Stimulated activated naive CD8-positive, alpha-beta T cell treated with anti-CD3 and anti-CD28 coated beads, Interleukin-15, amount 100 ng/mL, for 72 hours (primary cell): Measurements from ENCODE around the gene VGLL4.
"Not testable (repeated sequence)": the region's sequence is repeated elsewhere in the genome, so short reads cannot be mapped to it uniquely, and the experiment has no call there.

ENCODE experiments used
- ATAC-seq: fragments of 150-1000 bp; cut with Tn5 transposase; 2 replicates; pipeline ENCODE4 v1.10.0; 2021; ENCODE audit warnings: mild to moderate bottlenecking, moderate library complexity
- DNase-seq, 2 donors: peaks; one replicate each; pipeline ENCODE4 v3.0.0; 2021 to 2022
- H3K27ac Mint-ChIP-seq, 2 donors: one replicate each; pipeline ENCODE4 v1.8.0; 2022; ENCODE audit warnings: mild to moderate bottlenecking in 2 of 2, mixed read lengths in 2 of 2, moderate library complexity in 2 of 2
- H3K27me3 Mint-ChIP-seq: one replicate; pipeline ENCODE4 v1.8.0; 2022; ENCODE audit warnings: mixed read lengths
- H3K4me1 Mint-ChIP-seq: one replicate; pipeline ENCODE4 v1.8.0; 2022; ENCODE audit warnings: mild to moderate bottlenecking, mixed read lengths
- H3K4me3 Mint-ChIP-seq, 2 donors: one replicate each; pipeline ENCODE4 v1.8.0; 2022; ENCODE audit warnings: mild to moderate bottlenecking in 2 of 2, mixed read lengths in 2 of 2, moderate library complexity in 1 of 2
- H3K9me3 Mint-ChIP-seq, 2 donors: one replicate each; pipeline ENCODE4 v1.8.0; 2022; ENCODE audit warnings: mixed read lengths in 2 of 2

Gene VGLL4

GRCh38 chr3:11578169-11578568 is 65.5 kb downstream of the VGLL4 start:
- Mint-ChIP-seq H3K9me3 (no peaks in the 10 kb centered on the region), H3K4me1 (peaks cover 32% of the 10 kb centered on the region), H3K27ac (peak overlapping the region in 1 of 2 donors; percentile 91), H3K4me3 (no peak overlapping the region), H3K27me3 (no peaks in the 10 kb centered on the region)
- DNase-seq (no peak), ATAC-seq (no peak)

- H3K4me1 Mint-ChIP-seq = peaks cover 21% of the 10 kb centered on the region
- no peaks in the 10 kb centered on the region for H3K9me3 Mint-ChIP-seq
- H3K4me3 Mint-ChIP-seq = no peak overlapping the region
- no peak overlapping the region for H3K27ac Mint-ChIP-seq
- DNase-seq (no peak), ATAC-seq (no peak)
- no peaks in the 10 kb centered on the region for H3K27me3 Mint-ChIP-seq
Measured at GRCh38 chr3:11576453-11576852, 67.3 kb downstream of the VGLL4 start.

- peaks cover 18% of the 10 kb centered on the region for H3K4me1 Mint-ChIP-seq
- ATAC-seq = no peak
- H3K27ac Mint-ChIP-seq = peak overlapping the region in 1 of 2 donors; percentile 19
- no peak for DNase-seq
- no peak overlapping the region for H3K4me3 Mint-ChIP-seq
- H3K9me3 Mint-ChIP-seq = no peaks in the 10 kb centered on the region
- H3K27me3 Mint-ChIP-seq = no peaks in the 10 kb centered on the region
Measured at GRCh38 chr3:11575677-11576076, 68.0 kb downstream of the VGLL4 start.

- DNase-seq (no peak), ATAC-seq (no peak)
- peaks cover 21% of the 10 kb centered on the region for H3K4me1 Mint-ChIP-seq
- H3K27ac Mint-ChIP-seq = no peak overlapping the region
- H3K27me3 Mint-ChIP-seq = no peaks in the 10 kb centered on the region
- H3K4me3 Mint-ChIP-seq = no peak overlapping the region
- H3K9me3 Mint-ChIP-seq = no peaks in the 10 kb centered on the region
Measured at GRCh38 chr3:11574981-11575669, 68.6 kb downstream of the VGLL4 start.

- not testable (repeated sequence) for H3K4me3 Mint-ChIP-seq, DNase-seq, ATAC-seq, H3K27me3 Mint-ChIP-seq, H3K9me3 Mint-ChIP-seq
- H3K4me1 Mint-ChIP-seq = peaks cover 34% of the 10 kb centered on the region
- H3K27ac Mint-ChIP-seq = peak overlapping the region in 1 of 2 donors; percentile 68
Measured at GRCh38 chr3:11572660-11573059, 71.1 kb downstream of the VGLL4 start.

GRCh38 chr3:11570789-11571495 is 72.8 kb downstream of the VGLL4 start:
- no peaks in the 10 kb centered on the region for H3K9me3 Mint-ChIP-seq
- H3K4me1 Mint-ChIP-seq = peaks cover 35% of the 10 kb centered on the region
- H3K27ac Mint-ChIP-seq = peak overlapping the region in 1 of 2 donors; percentile 65
- no peak for ATAC-seq
- no peaks in the 10 kb centered on the region for H3K27me3 Mint-ChIP-seq
- no peak overlapping the region for H3K4me3 Mint-ChIP-seq
- no peak for DNase-seq

- Mint-ChIP-seq H3K27me3 (no peaks in the 10 kb centered on the region), H3K4me3 (no peak overlapping the region), H3K4me1 (peaks cover 35% of the 10 kb centered on the region), H3K9me3 (no peaks in the 10 kb centered on the region), H3K27ac (peak overlapping the region; percentile 39 to 53)
- ATAC-seq (no peak), DNase-seq (no peak)
Measured at GRCh38 chr3:11570251-11570650, 73.5 kb downstream of the VGLL4 start.

GRCh38 chr3:11569156-11569741 is 74.5 kb downstream of the VGLL4 start:
- Mint-ChIP-seq H3K27me3 (no peaks in the 10 kb centered on the region), H3K4me1 (peaks cover 35% of the 10 kb centered on the region), H3K9me3 (no peaks in the 10 kb centered on the region), H3K4me3 (no peak overlapping the region), H3K27ac (peak overlapping the region in 1 of 2 donors; percentile 79)
- DNase-seq (no peak), ATAC-seq (no peak)

GRCh38 chr3:11568503-11569155 is 75.1 kb downstream of the VGLL4 start:
- DNase-seq = no peak
- no peak for ATAC-seq
- H3K9me3 Mint-ChIP-seq = no peaks in the 10 kb centered on the region
- H3K4me3 Mint-ChIP-seq = no peak overlapping the region
- no peaks in the 10 kb centered on the region for H3K27me3 Mint-ChIP-seq
- peak overlapping the region; percentile 4 to 89 for H3K27ac Mint-ChIP-seq
- peaks cover 35% of the 10 kb centered on the region for H3K4me1 Mint-ChIP-seq

GRCh38 chr3:11567516-11568467 is 75.9 kb downstream of the VGLL4 start:
- peak overlapping the region; percentile 4 to 89 for H3K27ac Mint-ChIP-seq
- no peaks in the 10 kb centered on the region for H3K27me3 Mint-ChIP-seq
- DNase-seq (no peak), ATAC-seq (no peak)
- peaks cover 35% of the 10 kb centered on the region for H3K4me1 Mint-ChIP-seq
- H3K9me3 Mint-ChIP-seq = no peaks in the 10 kb centered on the region
- no peak overlapping the region for H3K4me3 Mint-ChIP-seq

GRCh38 chr3:11566916-11567315 is 76.8 kb downstream of the VGLL4 start:
- ATAC-seq (no peak), DNase-seq (no peak)
- Mint-ChIP-seq H3K27ac (no peak overlapping the region), H3K9me3 (no peaks in the 10 kb centered on the region), H3K4me1 (peaks cover 34% of the 10 kb centered on the region), H3K27me3 (no peaks in the 10 kb centered on the region), H3K4me3 (no peak overlapping the region)

GRCh38 chr3:11566478-11566877 is 77.2 kb downstream of the VGLL4 start:
- H3K4me1 Mint-ChIP-seq = peaks cover 29% of the 10 kb centered on the region
- DNase-seq (no peak), ATAC-seq (no peak)
- peak overlapping the region; percentile 0 to 92 for H3K27ac Mint-ChIP-seq
- no peaks in the 10 kb centered on the region for H3K27me3 Mint-ChIP-seq
- no peak overlapping the region for H3K4me3 Mint-ChIP-seq
- no peaks in the 10 kb centered on the region for H3K9me3 Mint-ChIP-seq

- Mint-ChIP-seq H3K9me3 (no peaks in the 10 kb centered on the region), H3K27me3 (no peaks in the 10 kb centered on the region), H3K4me1 (peaks cover 29% of the 10 kb centered on the region), H3K4me3 (no peak overlapping the region), H3K27ac (no peak overlapping the region)
- DNase-seq = no peak
- no peak for ATAC-seq
Measured at GRCh38 chr3:11565932-11566331, 77.8 kb downstream of the VGLL4 start.

- DNase-seq = no peak
- Mint-ChIP-seq H3K27me3 (no peaks in the 10 kb centered on the region), H3K4me3 (no peak overlapping the region), H3K9me3 (no peaks in the 10 kb centered on the region), H3K4me1 (peaks cover 28% of the 10 kb centered on the region), H3K27ac (no peak overlapping the region)
- ATAC-seq = no peak
Measured at GRCh38 chr3:11565492-11565891, 78.2 kb downstream of the VGLL4 start.

- Mint-ChIP-seq H3K27ac (peak overlapping the region in 1 of 2 donors; percentile 25), H3K4me3 (no peak overlapping the region), H3K4me1 (peaks cover 28% of the 10 kb centered on the region), H3K27me3 (no peaks in the 10 kb centered on the region), H3K9me3 (no peaks in the 10 kb centered on the region)
- no peak for DNase-seq
- ATAC-seq = no peak
Measured at GRCh38 chr3:11565072-11565471, 78.6 kb downstream of the VGLL4 start.
